Right lobe of liver (tissue), 6 donors: ENCODE measurements around the gene SCYL1. TPM values are rescaled to one million over a fixed set of nuclear protein-coding genes. Genes with fewer than 3 reads are reported as not detected.
A peak's percentile ranks its signal among the peaks of the same experiment; 100 is the strongest.

Experiments
- ATAC-seq, 4 donors: fragments of 200-7000 bp; cut with Tn5 transposase; one replicate each; pipeline ENCODE4 v1.9.1; 2020; ENCODE audit warnings: mild to moderate bottlenecking in 4 of 4, moderate library complexity in 4 of 4
- DNase-seq, 3 donors: peaks; one replicate each; pipeline ENCODE4 v3.0.0-alpha.2; 2020
- H3K27ac ChIP-seq, 3 donors: fragments of 200-600 bp; one replicate each; pipeline ENCODE4 v1.8.0; 2022
- H3K27me3 ChIP-seq, 2 donors: fragments of 200-600 bp; one replicate each; pipeline ENCODE4 v1.8.0; 2022
- H3K36me3 ChIP-seq, 4 donors: fragments of 200-600 bp; sonication (generic) in 1 of 4; one replicate each; pipeline versions ENCODE4 v1.5.1 to v1.8.0; 2017 to 2022; ENCODE audit warnings: control low read depth in 1 of 4
- H3K4me1 ChIP-seq, 4 donors: fragments of 200-600 bp; sonication (generic) in 1 of 4; one replicate each; pipeline versions ENCODE4 v1.5.1 to v1.8.0; 2017 to 2022; ENCODE audit warnings: control low read depth in 1 of 4
- H3K4me3 ChIP-seq, 3 donors: fragments of 200-600 bp; one replicate each; pipeline ENCODE4 v1.8.0; 2022
- H3K9me3 ChIP-seq, 4 donors: fragments of 200-600 bp; sonication (generic) in 1 of 4; one replicate each; pipeline versions ENCODE4 v1.5.1 to v1.8.0; 2017 to 2022; ENCODE audit warnings: control low read depth in 1 of 4
- POLR2A ChIP-seq: fragments of 450-650 bp; IDR thresholded peaks from one replicate; pipeline ENCODE4 v1.6.1; 2017; ENCODE audit warnings: antibody characterized with exemption, mild to moderate bottlenecking
- WGBS: methylation state at CpG from one replicate; pipeline ENCODE4 v1.1.6; 2018; ENCODE audit warnings: low coverage, low lambda C conversion rate; ENCODE audit not compliant: insufficient coverage; ENCODE audit errors: missing lambda C conversion rate; 5-methylcytosine and 5-hydroxymethylcytosine counted together
- intact Hi-C, 2 donors: fragments of 100-400 bp; cut with DNase I; formaldehyde crosslinking; loops; one replicate each; pipeline versions ENCODE4 v1.11.2 to v1.14.1; 2022
- total RNA-seq, 6 experiments: library from RNA; depleted of rRNA in 2 of 6; stranded (reverse); fragments of >200 nt in 2 of 6; fragmentation: NEBNext Ultra II Directional in 3 of 6; extraction: Animal tissue kit (Norgen Biotek cat#: 25700) in 3 of 6; gene quantifications; one replicate each; pipeline versions ENCODE4 v1.1.0 to v1.2.4, GENCODE V29; 2016 to 2023
- TF ChIP-seq, protein P1 (sequence below), 4 donors: fragments of 200-600 bp in 3 of 4; fragments of 450-650 bp in 1 of 4; IDR thresholded peaks; one replicate each; pipeline versions ENCODE4 v1.5.1 to v1.8.0; 2016 to 2022; ENCODE audit warnings: antibody characterized with exemption in 4 of 4, mild to moderate bottlenecking in 2 of 4
- donor health status: DM: no; HTN: yes; CAD: no.
- donor health status: DM: no; HTN: no; CAD: no.
- donor health status: DM: no; HTN: no; CAD: no.
- donor health status: DM: no; HTN: yes; CAD: no.
- donor health status: DM: no; HTN: yes; CAD: no.

SCYL1 gene
- total RNA-seq, 6 experiments from 2014 or later, result 51.3 to 82.3 (median 57.0) TPM

DNA sequence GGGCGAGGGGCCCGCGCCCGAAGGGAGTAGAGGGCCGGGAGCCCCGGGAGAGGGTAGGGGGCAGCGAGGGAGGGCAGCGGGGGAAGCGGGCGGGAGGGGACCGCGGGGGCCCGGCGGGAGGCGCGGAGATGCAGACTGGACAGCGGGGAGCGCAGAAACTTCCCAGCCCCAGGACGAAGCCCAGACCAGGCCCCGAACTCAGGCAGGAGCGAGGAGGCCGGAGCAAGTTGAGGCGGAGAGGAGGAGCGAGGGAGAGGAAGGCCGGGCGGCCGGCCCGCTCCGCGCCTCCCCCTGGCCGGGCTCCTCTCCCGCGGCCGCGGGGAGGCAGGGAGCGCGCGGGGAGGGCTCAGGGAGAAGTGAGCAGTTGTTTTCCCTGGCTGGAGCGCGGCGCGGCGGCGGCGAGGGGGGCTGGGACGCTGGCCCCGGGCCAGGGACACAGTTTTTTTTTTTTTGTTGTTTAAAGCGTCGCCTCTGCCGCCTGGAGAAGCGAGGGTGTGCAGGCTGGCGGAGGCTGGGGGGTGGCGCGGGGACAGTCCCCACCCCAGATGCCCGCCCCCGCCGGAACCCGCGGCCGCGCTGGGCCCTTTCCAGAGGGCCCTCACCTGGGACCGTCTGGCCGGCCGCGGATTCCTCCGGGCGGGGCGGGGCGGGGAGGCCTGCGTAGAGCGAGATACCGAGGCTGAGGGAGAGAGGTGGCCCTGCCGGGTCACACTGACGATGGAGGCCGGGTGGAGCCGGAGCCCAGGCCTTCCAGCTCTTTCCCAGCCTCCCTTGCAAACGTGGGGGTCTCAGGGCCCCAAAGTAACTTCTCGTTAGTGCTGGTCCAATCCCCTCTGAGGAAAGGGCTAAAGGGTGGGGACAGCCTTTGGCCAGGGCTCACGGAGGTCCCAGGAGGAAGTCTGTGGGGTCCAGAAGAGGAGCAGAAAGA is 33.4 kb downstream of the SCYL1 start, which contains the start of gene LTBP3:
TSS of gene LTBP3 (minus strand) at position 358 of the 928 bp plus-strand sequence. CDS start 400 bp downstream, outside the sequence.
- peak; percentile 62 to 88 (median 84) for ATAC-seq
- Histone ChIP-seq H3K36me3 (no peaks in the 10 kb centered on the region), H3K9me3 (no peaks in the 10 kb centered on the region), H3K27me3 (no peaks in the 10 kb centered on the region), H3K27ac (peak within 1 kb of the TSS; percentile 41 to 82 (median 56)), H3K4me3 (peak within 1 kb of the TSS; percentile 50 to 55 (median 54)), H3K4me1 (peaks cover 0 to 8% (median 3%) of the 10 kb centered on the region in 4 donors)
- peak; percentile 26 for TF ChIP-seq POLR2A
- TF ChIP-seq, protein P1, sequence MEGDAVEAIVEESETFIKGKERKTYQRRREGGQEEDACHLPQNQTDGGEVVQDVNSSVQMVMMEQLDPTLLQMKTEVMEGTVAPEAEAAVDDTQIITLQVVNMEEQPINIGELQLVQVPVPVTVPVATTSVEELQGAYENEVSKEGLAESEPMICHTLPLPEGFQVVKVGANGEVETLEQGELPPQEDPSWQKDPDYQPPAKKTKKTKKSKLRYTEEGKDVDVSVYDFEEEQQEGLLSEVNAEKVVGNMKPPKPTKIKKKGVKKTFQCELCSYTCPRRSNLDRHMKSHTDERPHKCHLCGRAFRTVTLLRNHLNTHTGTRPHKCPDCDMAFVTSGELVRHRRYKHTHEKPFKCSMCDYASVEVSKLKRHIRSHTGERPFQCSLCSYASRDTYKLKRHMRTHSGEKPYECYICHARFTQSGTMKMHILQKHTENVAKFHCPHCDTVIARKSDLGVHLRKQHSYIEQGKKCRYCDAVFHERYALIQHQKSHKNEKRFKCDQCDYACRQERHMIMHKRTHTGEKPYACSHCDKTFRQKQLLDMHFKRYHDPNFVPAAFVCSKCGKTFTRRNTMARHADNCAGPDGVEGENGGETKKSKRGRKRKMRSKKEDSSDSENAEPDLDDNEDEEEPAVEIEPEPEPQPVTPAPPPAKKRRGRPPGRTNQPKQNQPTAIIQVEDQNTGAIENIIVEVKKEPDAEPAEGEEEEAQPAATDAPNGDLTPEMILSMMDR (IDR thresholded peaks at IDR 0.05), result peak in 1 of 4 donors; percentile 19
- DNase-seq, result peak; percentile 74 to 86 (median 82)
- WGBS, result under 1% methylated on average over 15 of the region's 79 CpGs
- intact Hi-C loops, result no loop called here

DNA sequence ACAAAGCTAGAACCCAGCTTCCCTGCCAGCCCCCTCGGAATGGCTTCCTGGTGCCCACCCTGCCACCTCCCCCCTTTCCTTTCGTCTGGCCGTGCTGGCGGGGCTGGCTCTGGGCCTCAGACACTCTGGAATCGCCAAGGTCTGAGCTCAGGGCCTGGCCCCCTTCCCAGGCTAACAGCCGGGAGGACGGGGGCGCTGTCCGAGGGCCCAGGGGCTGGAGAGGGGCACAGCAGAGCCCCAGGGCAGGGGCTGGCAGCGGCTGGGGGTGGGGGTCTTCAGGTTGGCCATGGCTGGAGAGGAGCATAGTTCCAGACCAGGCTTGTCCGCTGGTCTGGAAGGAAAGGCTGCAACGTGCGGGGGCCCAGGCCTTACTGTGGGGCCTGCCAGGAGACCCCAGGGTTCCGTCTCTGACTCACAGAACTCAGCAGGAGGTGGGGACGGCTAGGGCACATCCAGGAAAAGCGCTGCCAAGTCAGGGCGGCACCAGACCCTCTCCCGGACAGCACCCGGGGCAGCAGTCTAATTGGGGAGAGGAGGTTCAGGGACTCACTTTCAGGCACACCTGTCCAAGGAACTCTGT is 34.1 kb downstream of the SCYL1 start:
- no peak for TF ChIP-seq POLR2A
- TF ChIP-seq, protein P1 (IDR thresholded peaks at IDR 0.05), result no peak
- intact Hi-C loops, result no loop called here
- peak overlapping the region; percentile 41 to 82 (median 56) for H3K27ac ChIP-seq
- H3K27me3 ChIP-seq, result no peaks in the 10 kb centered on the region
- DNase-seq, result peak in 1 of 3 donors; percentile 58
- H3K4me1 ChIP-seq, result peaks cover 0 to 8% (median 3%) of the 10 kb centered on the region in 4 donors
- no CpG with 5 or more reads among the region's 19 CpGs for WGBS
- peak in 3 of 4 donors; percentile 3 to 4 (median 4) for ATAC-seq
- no peaks in the 10 kb centered on the region for H3K9me3 ChIP-seq
- H3K36me3 ChIP-seq, result no peaks in the 10 kb centered on the region
- peak overlapping the region in 2 of 3 donors; percentile 50 to 55 for H3K4me3 ChIP-seq

GRCh38 chr11:65559535-65559934 is 34.7 kb downstream of the SCYL1 start:
- Histone ChIP-seq H3K27ac (peak overlapping the region; percentile 41 to 82 (median 56)), H3K4me1 (peaks cover 0 to 8% (median 3%) of the 10 kb centered on the region in 4 donors), H3K27me3 (no peaks in the 10 kb centered on the region), H3K36me3 (no peaks in the 10 kb centered on the region), H3K9me3 (no peaks in the 10 kb centered on the region), H3K4me3 (no peak overlapping the region)
- ATAC-seq (no peak), DNase-seq (no peak)
- WGBS, result 100% methylated on average over 1 of the region's 5 CpGs
- no peak for TF ChIP-seq POLR2A
- TF ChIP-seq, protein P1 (IDR thresholded peaks at IDR 0.05), result no peak
- intact Hi-C loops, result no loop called here

GRCh38 chr11:65559951-65560537 is 35.2 kb downstream of the SCYL1 start:
- Histone ChIP-seq H3K4me1 (peaks cover 0 to 8% (median 3%) of the 10 kb centered on the region in 4 donors), H3K27me3 (no peaks in the 10 kb centered on the region), H3K4me3 (no peak overlapping the region), H3K9me3 (no peaks in the 10 kb centered on the region), H3K27ac (peak overlapping the region in 1 of 3 donors; percentile 41), H3K36me3 (no peaks in the 10 kb centered on the region)
- TF ChIP-seq POLR2A, result no peak
- TF ChIP-seq, protein P1 (IDR thresholded peaks at IDR 0.05), result no peak
- DNase-seq (no peak), ATAC-seq (peak in 1 of 4 donors; percentile 5)
- intact Hi-C loops, result no loop called here
- WGBS, result 27% methylated on average over 4 of the region's 5 CpGs
